Kidney epithelial cell (primary cell): Measurements from ENCODE around the gene MAP10. TPM values are rescaled to one million over a fixed set of nuclear protein-coding genes. Genes with fewer than 3 reads are reported as not detected.

Experiments used
- DNase-seq: peaks from one replicate; pipeline ENCODE4 v3.0.0-alpha.2; 2010; ENCODE audit warnings: low read depth
- H3K27me3 ChIP-seq: 2 replicates; pipeline ENCODE4 v1.6.0; 2011; ENCODE audit warnings: low read length; ENCODE audit not compliant: control insufficient read depth, insufficient read depth
- H3K36me3 ChIP-seq: 2 replicates; pipeline ENCODE4 v1.5.1; 2011; ENCODE audit warnings: low read length; ENCODE audit not compliant: control insufficient read depth, insufficient read depth
- H3K4me3 ChIP-seq: 2 replicates; pipeline ENCODE4 v1.5.1; 2011; ENCODE audit warnings: low read depth, mild to moderate bottlenecking, control low read depth, low read length
- total RNA-seq: library from RNA; depleted of rRNA; stranded (reverse); fragments of >200 nt; gene quantifications from 2 replicates; pipeline ENCODE4 v1.2.3, GENCODE V29; 2015
- TF ChIP-seq, protein P1 (sequence below): IDR thresholded peaks from 2 replicates; pipeline ENCODE4 v1.5.1; 2011; ENCODE audit warnings: mild to moderate bottlenecking, moderate library complexity, low read length, control low read depth, inconsistent platforms; ENCODE audit not compliant: insufficient read depth, poor library complexity, severe bottlenecking

The MAP10 gene
- total RNA-seq, 1 donor from 2014 or later, result 5.5 TPM

DNA sequence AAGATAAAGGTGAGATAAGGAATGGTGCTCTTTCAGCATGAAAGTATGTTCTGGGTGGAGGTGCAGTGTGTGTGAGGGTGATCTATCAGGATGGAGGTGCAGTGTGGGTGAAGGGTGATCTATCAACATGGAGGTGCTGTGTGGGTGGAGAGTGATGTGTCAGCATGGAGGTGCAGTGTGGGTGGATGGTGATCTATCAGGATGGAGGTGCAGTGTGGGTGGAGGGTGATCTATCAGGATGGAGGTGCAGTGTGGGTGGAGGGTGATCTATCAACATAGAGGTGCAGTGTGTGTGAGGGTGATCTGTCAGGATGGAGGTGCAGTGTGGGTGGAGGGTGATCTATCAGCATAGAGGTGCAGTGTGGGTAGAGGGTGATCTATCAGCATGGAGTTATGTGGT, 12.3 kb upstream of the MAP10 start:
- Histone ChIP-seq H3K36me3 (no peaks in the 10 kb centered on the region), H3K27me3 (no peaks in the 10 kb centered on the region), H3K4me3 (no peak overlapping the region)
- DNase-seq, result no peak
- TF ChIP-seq, protein P1, sequence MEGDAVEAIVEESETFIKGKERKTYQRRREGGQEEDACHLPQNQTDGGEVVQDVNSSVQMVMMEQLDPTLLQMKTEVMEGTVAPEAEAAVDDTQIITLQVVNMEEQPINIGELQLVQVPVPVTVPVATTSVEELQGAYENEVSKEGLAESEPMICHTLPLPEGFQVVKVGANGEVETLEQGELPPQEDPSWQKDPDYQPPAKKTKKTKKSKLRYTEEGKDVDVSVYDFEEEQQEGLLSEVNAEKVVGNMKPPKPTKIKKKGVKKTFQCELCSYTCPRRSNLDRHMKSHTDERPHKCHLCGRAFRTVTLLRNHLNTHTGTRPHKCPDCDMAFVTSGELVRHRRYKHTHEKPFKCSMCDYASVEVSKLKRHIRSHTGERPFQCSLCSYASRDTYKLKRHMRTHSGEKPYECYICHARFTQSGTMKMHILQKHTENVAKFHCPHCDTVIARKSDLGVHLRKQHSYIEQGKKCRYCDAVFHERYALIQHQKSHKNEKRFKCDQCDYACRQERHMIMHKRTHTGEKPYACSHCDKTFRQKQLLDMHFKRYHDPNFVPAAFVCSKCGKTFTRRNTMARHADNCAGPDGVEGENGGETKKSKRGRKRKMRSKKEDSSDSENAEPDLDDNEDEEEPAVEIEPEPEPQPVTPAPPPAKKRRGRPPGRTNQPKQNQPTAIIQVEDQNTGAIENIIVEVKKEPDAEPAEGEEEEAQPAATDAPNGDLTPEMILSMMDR, result no peak

DNA sequence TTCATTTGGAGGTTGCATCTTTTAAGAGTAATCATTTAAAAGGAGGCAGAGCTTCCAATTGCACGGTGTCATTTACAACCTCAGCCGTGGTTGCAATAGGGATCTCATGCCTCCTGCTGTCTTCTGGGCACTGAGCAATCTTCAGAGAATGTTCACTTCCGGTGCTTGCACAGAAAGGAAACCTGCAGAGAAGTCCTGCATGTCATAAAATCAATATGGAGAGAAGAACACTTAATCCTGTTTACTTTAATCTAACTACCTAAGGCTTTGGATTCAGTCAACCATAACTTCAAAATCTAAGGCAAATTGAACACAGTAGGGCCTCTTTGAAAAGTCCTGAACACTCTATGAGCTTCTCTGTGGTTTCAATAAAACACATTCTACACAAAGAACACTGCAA, 11.3 kb upstream of the MAP10 start:
- TF ChIP-seq, protein P1, result peak; percentile 37
- Histone ChIP-seq H3K4me3 (no peak overlapping the region), H3K27me3 (no peaks in the 10 kb centered on the region), H3K36me3 (no peaks in the 10 kb centered on the region)
- peak; percentile 32 for DNase-seq

GRCh38 chr1:232795497-232796053, 9.6 kb upstream of the MAP10 start:
- Histone ChIP-seq H3K4me3 (no peak overlapping the region), H3K27me3 (no peaks in the 10 kb centered on the region), H3K36me3 (no peaks in the 10 kb centered on the region)
- TF ChIP-seq, protein P1, result no peak
- DNase-seq, result no peak

DNA sequence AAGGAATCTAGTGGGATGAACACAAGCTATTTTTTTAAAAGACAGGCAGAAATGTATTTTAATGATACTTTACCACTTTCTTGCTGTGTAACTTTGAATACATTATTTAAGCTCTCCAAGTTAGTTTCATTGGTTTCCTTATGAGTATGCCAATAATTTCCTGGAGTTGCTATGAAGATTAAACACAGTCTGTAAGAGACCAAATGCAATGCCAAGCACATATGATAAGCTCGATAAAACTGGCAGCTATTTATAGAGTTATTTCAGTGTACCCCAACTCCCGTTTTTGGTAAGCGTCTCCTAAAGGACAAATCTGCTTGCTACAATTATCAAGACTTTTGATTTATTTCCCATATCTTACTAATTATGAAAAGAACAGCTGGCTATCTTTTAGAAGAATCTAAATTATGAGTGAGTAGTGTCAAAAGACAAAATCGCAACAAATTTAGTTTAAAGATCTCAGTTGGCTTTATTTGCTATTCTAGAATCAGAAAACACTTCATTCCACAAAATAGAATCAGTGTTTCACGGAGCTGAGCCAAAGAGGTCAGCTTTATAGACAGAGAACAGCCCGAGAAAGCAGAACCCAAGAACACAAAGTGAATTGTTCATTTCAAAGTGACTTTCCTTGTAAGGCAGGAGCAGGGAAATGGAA, 7.2 kb upstream of the MAP10 start:
- TF ChIP-seq, protein P1, result no peak
- no peaks in the 10 kb centered on the region for H3K36me3 ChIP-seq
- DNase-seq, result no peak
- no peak overlapping the region for H3K4me3 ChIP-seq
- no peaks in the 10 kb centered on the region for H3K27me3 ChIP-seq

GRCh38 chr1:232798920-232799319, 6.3 kb upstream of the MAP10 start:
- no peak for DNase-seq
- no peaks in the 10 kb centered on the region for H3K36me3 ChIP-seq
- H3K4me3 ChIP-seq, result no peak overlapping the region
- TF ChIP-seq, protein P1, result no peak
- H3K27me3 ChIP-seq, result no peaks in the 10 kb centered on the region

- H3K36me3 ChIP-seq, result no peaks in the 10 kb centered on the region
- peak overlapping the region; percentile 49 for H3K4me3 ChIP-seq
- TF ChIP-seq, protein P1, result no peak
- DNase-seq, result no peak
- H3K27me3 ChIP-seq, result no peaks in the 10 kb centered on the region
Observed at GRCh38 chr1:232806186-232806510, 932 bp downstream of the MAP10 start.
